Fibroblast of lung (primary cell): ENCODE results near the gene ZNF33B. TPM values are rescaled to one million over a fixed set of nuclear protein-coding genes. Genes with fewer than 3 reads are reported as not detected.

Experiments used
- DNase-seq, 2 donors: peaks; one replicate each; pipeline versions ENCODE4 v3.0.0 to v3.0.0-alpha.2; 2010; ENCODE audit warnings: low read depth in 2 of 2
- H2AFZ ChIP-seq: 2 replicates; pipeline ENCODE4 v1.5.1; 2012; ENCODE audit warnings: low read length, control low read depth, inconsistent platforms
- H3K27ac ChIP-seq: 2 replicates; pipeline ENCODE4 v1.5.1; 2011; ENCODE audit warnings: low read length, control low read depth; ENCODE audit not compliant: insufficient read depth
- H3K27me3 ChIP-seq: 2 replicates; pipeline ENCODE4 v1.5.1; 2011; ENCODE audit warnings: mild to moderate bottlenecking, low read length; ENCODE audit not compliant: control insufficient read depth, insufficient read depth
- H3K36me3 ChIP-seq: 2 replicates; pipeline ENCODE4 v1.5.1; 2011; ENCODE audit warnings: low read length; ENCODE audit not compliant: control insufficient read depth, insufficient read depth
- H3K4me1 ChIP-seq: 2 replicates; pipeline ENCODE4 v1.5.1; 2011; ENCODE audit warnings: low read length; ENCODE audit not compliant: control insufficient read depth, insufficient read depth; ENCODE audit errors: extremely low read depth
- H3K4me2 ChIP-seq: 2 replicates; pipeline ENCODE4 v1.5.1; 2011; ENCODE audit warnings: low read length, control low read depth; ENCODE audit not compliant: insufficient read depth; ENCODE audit errors: extremely low read depth
- H3K4me3 ChIP-seq, 4 experiments: fragments of 200-600 bp in 1 of 4; sonication (generic) in 1 of 4; replicated peaks in 1 of 4; 2 replicates each; pipeline ENCODE4 v1.5.1; 2011 to 2016; ENCODE audit warnings: low read length in 4 of 4, low read depth in 3 of 4, mild to moderate bottlenecking in 3 of 4, control low read depth in 2 of 4, inconsistent platforms in 1 of 4, mixed read lengths in 1 of 4; ENCODE audit not compliant: insufficient read depth in 1 of 4; ENCODE audit errors: control extremely low read depth in 1 of 4
- H3K79me2 ChIP-seq: 2 replicates; pipeline ENCODE4 v1.5.1; 2012; ENCODE audit warnings: mild to moderate bottlenecking, low read length, inconsistent platforms; ENCODE audit not compliant: control insufficient read depth, insufficient read depth
- H3K9ac ChIP-seq: 2 replicates; pipeline ENCODE4 v1.5.1; 2011; ENCODE audit warnings: mild to moderate bottlenecking, low read length, control low read depth; ENCODE audit not compliant: insufficient read depth
- H3K9me3 ChIP-seq: 2 replicates; pipeline ENCODE4 v1.5.1; 2012; ENCODE audit warnings: low read depth, low read length; ENCODE audit not compliant: control insufficient read depth, insufficient read depth
- H4K20me1 ChIP-seq: 2 replicates; pipeline ENCODE4 v1.5.1; 2011; ENCODE audit warnings: low read length; ENCODE audit not compliant: control insufficient read depth, insufficient read depth; ENCODE audit errors: extremely low read depth
- CTCF ChIP-seq, 2 donors: IDR thresholded peaks in 1 of 2; conservative IDR thresholded peaks in 1 of 2; 1 replicate in 1 of 2; 2 replicates in 1 of 2; pipeline ENCODE4 v1.5.1; 2011 to 2012; ENCODE audit warnings: low read length in 2 of 2, control low read depth in 1 of 2, inconsistent platforms in 1 of 2, low read depth in 1 of 2, mild to moderate bottlenecking in 1 of 2
- EZH2 ChIP-seq: IDR thresholded peaks from 2 replicates; pipeline ENCODE4 v1.5.1; 2012; ENCODE audit warnings: low read length, control low read depth, mild to moderate bottlenecking; ENCODE audit errors: missing control alignments
- polyA plus RNA-seq, 2 donors: library from polyadenylated mRNA; depleted of rRNA in 1 of 2; stranded (reverse) in 1 of 2; unstranded in 1 of 2; fragments of >200 nt; gene quantifications; 2 replicates each; pipeline ENCODE4 v1.2.1, GENCODE V29; 2011 to 2012; ENCODE audit warnings: missing spikeins in 1 of 2
- total RNA-seq: library from RNA; depleted of rRNA; stranded (reverse); fragments of >200 nt; gene quantifications from 2 replicates; pipeline ENCODE4 v1.2.1, GENCODE V29; 2014

Gene ZNF33B
- total and polyA plus RNA-seq, 2 donors (not counting 1 experiment from before 2014, with no cell fraction given): 7.5 to 7.8 TPM

GRCh38 chr10:42609872-42610271 lies 28.5 kb downstream of the ZNF33B start:
- Histone ChIP-seq H3K9me3 (no peaks in the 10 kb centered on the region), H4K20me1 (no peaks in the 10 kb centered on the region), H3K27ac (no peak overlapping the region), H2AFZ (no peak overlapping the region), H3K27me3 (no peaks in the 10 kb centered on the region), H3K4me2 (no peak overlapping the region), H3K79me2 (no peaks in the 10 kb centered on the region), H3K9ac (no peak overlapping the region), H3K4me3 (no peak overlapping the region), H3K36me3 (no peaks in the 10 kb centered on the region), H3K4me1 (no peaks in the 10 kb centered on the region)
- no peak for TF ChIP-seq EZH2
- TF ChIP-seq CTCF (conservative IDR thresholded peaks at IDR 0.05 in 1 of 2, IDR thresholded peaks at IDR 0.05 in 1 of 2; ENCODE audit: low read depth in 1 of 2, low read length in 2 of 2): no peak
- DNase-seq: no peak

GRCh38 chr10:42598249-42598873 lies 40.0 kb downstream of the ZNF33B start:
- Histone ChIP-seq H3K27me3 (no peaks in the 10 kb centered on the region), H3K27ac (no peak overlapping the region), H3K79me2 (no peaks in the 10 kb centered on the region), H2AFZ (no peak overlapping the region), H3K36me3 (no peaks in the 10 kb centered on the region), H3K4me2 (no peak overlapping the region), H4K20me1 (no peaks in the 10 kb centered on the region), H3K4me3 (no peak overlapping the region), H3K4me1 (no peaks in the 10 kb centered on the region), H3K9ac (no peak overlapping the region), H3K9me3 (no peaks in the 10 kb centered on the region)
- no peak for DNase-seq
- TF ChIP-seq CTCF (conservative IDR thresholded peaks at IDR 0.05 in 1 of 2, IDR thresholded peaks at IDR 0.05 in 1 of 2; ENCODE audit: low read depth in 1 of 2, low read length in 2 of 2) (no peak), EZH2 (no peak)

- H3K27me3 ChIP-seq: no peaks in the 10 kb centered on the region
- H3K79me2 ChIP-seq: no peaks in the 10 kb centered on the region
- H3K9me3 ChIP-seq: peaks cover 2% of the 10 kb centered on the region
- H3K27ac ChIP-seq: no peak overlapping the region
- H3K4me3 ChIP-seq: no peak overlapping the region
- H4K20me1 ChIP-seq: no peaks in the 10 kb centered on the region
- H3K36me3 ChIP-seq: no peaks in the 10 kb centered on the region
- no peak for DNase-seq
- H3K4me1 ChIP-seq: no peaks in the 10 kb centered on the region
- H2AFZ ChIP-seq: no peak overlapping the region
- H3K9ac ChIP-seq: no peak overlapping the region
- TF ChIP-seq EZH2 (no peak), CTCF (conservative IDR thresholded peaks at IDR 0.05 in 1 of 2, IDR thresholded peaks at IDR 0.05 in 1 of 2; ENCODE audit: low read depth in 1 of 2, low read length in 2 of 2) (no peak)
- no peak overlapping the region for H3K4me2 ChIP-seq
Measured at GRCh38 chr10:42596196-42596595, 42.2 kb downstream of the ZNF33B start.
